PC-9 (cell line): Measurements from ENCODE around the gene PRAMEF15. TPM values are rescaled to one million over a fixed set of nuclear protein-coding genes. Genes with fewer than 3 reads are reported as not detected.
"Not testable (repeated sequence)": the region's sequence is repeated elsewhere in the genome, so short reads cannot be mapped to it uniquely, and the experiment has no call there.

ENCODE experiments used
- BruUV-seq: library from RNA; stranded (reverse); fragments of 400-500 nt; replicated peaks from 2 replicates; lab custom pipeline; 2021; lab: Mats Ljungman, UMichigan
- CTCF ChIA-PET: fragments of 300-600 bp; sonication (Branson Sonifier 250); formaldehyde crosslinking; loops from one replicate; lab custom pipeline; 2022; ENCODE audit warnings: antibody characterized with exemption; lab: Charles Lee
- POLR2A ChIA-PET: fragments of 300-600 bp; sonication (Branson Sonifier 250); formaldehyde crosslinking; loops from one replicate; lab custom pipeline; 2022; ENCODE audit warnings: antibody characterized with exemption; ENCODE audit not compliant: unreplicated experiment; lab: Charles Lee
- DNase-seq, 2 experiments: peaks; one replicate each; pipeline versions ENCODE4 v3.0.0 to v3.0.0-alpha.2; 2015 to 2022; ENCODE audit warnings: mixed read lengths in 1 of 2
- H2AFZ ChIP-seq: fragments of 200-600 bp; sonication (generic); 2 replicates; pipeline ENCODE4 v1.8.1; 2017; ENCODE audit warnings: antibody characterized with exemption
- H3F3A ChIP-seq: fragments of 200-600 bp; sonication (generic); 2 replicates; pipeline ENCODE4 v1.8.1; 2017; ENCODE audit warnings: antibody characterized with exemption, mild to moderate bottlenecking, low read depth; ENCODE audit not compliant: insufficient read depth
- H3K27ac ChIP-seq: fragments of 200-600 bp; sonication (generic); 2 replicates; pipeline ENCODE4 v1.6.1; 2016; ENCODE audit warnings: mixed run types
- H3K27me3 ChIP-seq: fragments of 200-600 bp; sonication (generic); 2 replicates; pipeline ENCODE4 v1.6.1; 2016; ENCODE audit warnings: low read depth, mixed run types; ENCODE audit not compliant: insufficient read depth
- H3K36me3 ChIP-seq: fragments of 200-600 bp; sonication (generic); 2 replicates; pipeline ENCODE4 v1.6.1; 2016; ENCODE audit warnings: low read depth, mixed run types
- H3K4me1 ChIP-seq: fragments of 200-600 bp; sonication (generic); replicated peaks from 2 replicates; pipeline ENCODE4 v1.6.1; 2016; ENCODE audit warnings: mixed run types; ENCODE audit not compliant: insufficient read depth
- H3K4me2 ChIP-seq: fragments of 200-600 bp; sonication (generic); 2 replicates; pipeline ENCODE4 v1.6.1; 2017; ENCODE audit warnings: mixed run types
- H3K4me3 ChIP-seq: fragments of 200-600 bp; sonication (generic); 2 replicates; pipeline ENCODE4 v1.6.1; 2016; ENCODE audit warnings: mixed run types
- H3K79me2 ChIP-seq: fragments of 200-600 bp; sonication (generic); 2 replicates; pipeline ENCODE4 v1.6.1; 2017; ENCODE audit warnings: low read depth, mixed run types
- H3K9me2 ChIP-seq: fragments of 200-600 bp; sonication (generic); 2 replicates; pipeline ENCODE4 v1.8.1; 2017; ENCODE audit warnings: mild to moderate bottlenecking; ENCODE audit not compliant: insufficient read depth
- H3K9me3 ChIP-seq: fragments of 200-600 bp; sonication (generic); 2 replicates; pipeline ENCODE4 v1.8.1; 2016; ENCODE audit warnings: low read depth; ENCODE audit not compliant: insufficient read depth
- H4K20me1 ChIP-seq: fragments of 200-600 bp; sonication (generic); 2 replicates; pipeline ENCODE4 v1.8.1; 2017; ENCODE audit not compliant: insufficient read depth
- CTCF ChIP-seq: fragments of 200-600 bp; sonication (generic); conservative IDR thresholded peaks from 2 replicates; pipeline ENCODE4 v1.6.1; 2017; ENCODE audit warnings: mixed run types, antibody characterized with exemption, mild to moderate bottlenecking, moderate library complexity
- intact Hi-C: fragments of 100-400 bp; cut with micrococcal nuclease; formaldehyde crosslinking; loops from one replicate; pipeline ENCODE4 v1.10.0; 2022; ENCODE audit not compliant: unreplicated experiment
- total RNA-seq: library from RNA; stranded (reverse); gene quantifications from 2 replicates; pipeline ENCODE4 v1.2.3, GENCODE V29; 2021

Gene PRAMEF15
- total RNA-seq, 1 experiment from 2014 or later, result not detected

- H3K27ac ChIP-seq, H2AFZ ChIP-seq, DNase-seq, intact Hi-C loops, POLR2A ChIA-PET, H3K4me1 ChIP-seq, CTCF ChIA-PET, H3K4me3 ChIP-seq, H3K9me2 ChIP-seq, H3K36me3 ChIP-seq, H3K79me2 ChIP-seq, H3K9me3 ChIP-seq, H3K27me3 ChIP-seq, H3F3A ChIP-seq, BruUV-seq, H4K20me1 ChIP-seq, H3K4me2 ChIP-seq: not testable (repeated sequence)
- TF ChIP-seq CTCF, result peak; percentile 43
Measured at GRCh38 chr1:13354475-13354874, 39.1 kb downstream of the PRAMEF15 start.

- H3K79me2 ChIP-seq, H3K9me3 ChIP-seq, H3K27me3 ChIP-seq, BruUV-seq, H3K4me2 ChIP-seq, H3K27ac ChIP-seq, POLR2A ChIA-PET, intact Hi-C loops, H3K36me3 ChIP-seq, CTCF ChIA-PET, H2AFZ ChIP-seq, H3K9me2 ChIP-seq, H3K4me1 ChIP-seq, H4K20me1 ChIP-seq, H3F3A ChIP-seq, H3K4me3 ChIP-seq: not testable (repeated sequence)
- peak; percentile 68 for TF ChIP-seq CTCF
- peak in 1 of 2 experiments; percentile 26 for DNase-seq
Measured at GRCh38 chr1:13356774-13357173, 41.4 kb downstream of the PRAMEF15 start.

GRCh38 chr1:13362364-13362763, 47.0 kb downstream of the PRAMEF15 start:
- H3K9me2 ChIP-seq, H3K4me3 ChIP-seq, H3K79me2 ChIP-seq, H3K36me3 ChIP-seq, H4K20me1 ChIP-seq, H3K27me3 ChIP-seq, H2AFZ ChIP-seq, BruUV-seq, CTCF ChIA-PET, H3F3A ChIP-seq, H3K4me2 ChIP-seq, POLR2A ChIA-PET, intact Hi-C loops, DNase-seq, H3K4me1 ChIP-seq, H3K9me3 ChIP-seq, H3K27ac ChIP-seq: not testable (repeated sequence)

- intact Hi-C loops, POLR2A ChIA-PET, CTCF ChIA-PET, H4K20me1 ChIP-seq, H3F3A ChIP-seq, H3K27me3 ChIP-seq, H3K4me1 ChIP-seq, H3K4me3 ChIP-seq, DNase-seq, BruUV-seq, H3K36me3 ChIP-seq, H3K9me3 ChIP-seq, H3K79me2 ChIP-seq, H3K9me2 ChIP-seq, H3K4me2 ChIP-seq, H3K27ac ChIP-seq, H2AFZ ChIP-seq: not testable (repeated sequence)
Measured at GRCh38 chr1:13364928-13365327, 49.5 kb downstream of the PRAMEF15 start.

- H3K9me3 ChIP-seq, H3K79me2 ChIP-seq, H3K4me1 ChIP-seq, CTCF ChIA-PET, H3K27me3 ChIP-seq, H4K20me1 ChIP-seq, POLR2A ChIA-PET, H3K9me2 ChIP-seq, H3F3A ChIP-seq, H3K27ac ChIP-seq, DNase-seq, H3K4me2 ChIP-seq, H3K4me3 ChIP-seq, BruUV-seq, H3K36me3 ChIP-seq, H2AFZ ChIP-seq, intact Hi-C loops: not testable (repeated sequence)
Measured at GRCh38 chr1:13366536-13366935, 51.2 kb downstream of the PRAMEF15 start.

GRCh38 chr1:13368544-13368943, 53.2 kb downstream of the PRAMEF15 start:
- H3F3A ChIP-seq, CTCF ChIA-PET, BruUV-seq, H3K4me2 ChIP-seq, POLR2A ChIA-PET, H3K9me3 ChIP-seq, H3K9me2 ChIP-seq, H3K36me3 ChIP-seq, H3K4me3 ChIP-seq, H3K4me1 ChIP-seq, H4K20me1 ChIP-seq, H2AFZ ChIP-seq, DNase-seq, H3K27ac ChIP-seq, intact Hi-C loops, H3K27me3 ChIP-seq, H3K79me2 ChIP-seq: not testable (repeated sequence)
